Stimulated activated CD4-positive, alpha-beta T cell treated with anti-CD3 and anti-CD28 coated beads, Interleukin-4, amount 100 ng/mL, for 48 hours (primary cell): ENCODE results near the gene KIF3B.
"Not testable (repeated sequence)": the region's sequence is repeated elsewhere in the genome, so short reads cannot be mapped to it uniquely, and the experiment has no call there.

ENCODE experiments used
- DNase-seq, 2 donors: peaks; one replicate each; pipeline ENCODE4 v3.0.0-alpha.2; 2020; ENCODE audit warnings: low read depth in 2 of 2

The KIF3B gene

GRCh38 chr20:32329817-32330554 lies 52.5 kb downstream of the KIF3B start:
- no peak for DNase-seq

DNA sequence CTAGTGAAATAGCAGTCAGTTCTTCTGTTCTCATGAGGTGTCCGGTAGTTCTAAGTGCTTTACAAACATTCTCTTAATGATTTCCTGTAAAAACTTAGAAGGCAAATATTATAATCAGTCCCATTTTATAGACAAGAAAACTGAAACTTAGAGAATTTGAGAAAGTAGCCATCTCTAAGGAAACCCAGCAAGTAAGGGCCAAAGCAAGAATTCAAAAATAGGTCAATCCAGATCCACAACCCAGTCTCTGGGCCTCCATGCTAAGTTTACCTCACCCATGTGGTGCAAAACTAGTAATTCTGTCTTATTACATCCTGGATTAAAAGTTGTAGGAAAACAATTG lies 53.1 kb downstream of the KIF3B start:
- DNase-seq = no peak

GRCh38 chr20:32332614-32333013 lies 55.2 kb downstream of the KIF3B start:
- peak in 1 of 2 donors; percentile 4 for DNase-seq

DNA sequence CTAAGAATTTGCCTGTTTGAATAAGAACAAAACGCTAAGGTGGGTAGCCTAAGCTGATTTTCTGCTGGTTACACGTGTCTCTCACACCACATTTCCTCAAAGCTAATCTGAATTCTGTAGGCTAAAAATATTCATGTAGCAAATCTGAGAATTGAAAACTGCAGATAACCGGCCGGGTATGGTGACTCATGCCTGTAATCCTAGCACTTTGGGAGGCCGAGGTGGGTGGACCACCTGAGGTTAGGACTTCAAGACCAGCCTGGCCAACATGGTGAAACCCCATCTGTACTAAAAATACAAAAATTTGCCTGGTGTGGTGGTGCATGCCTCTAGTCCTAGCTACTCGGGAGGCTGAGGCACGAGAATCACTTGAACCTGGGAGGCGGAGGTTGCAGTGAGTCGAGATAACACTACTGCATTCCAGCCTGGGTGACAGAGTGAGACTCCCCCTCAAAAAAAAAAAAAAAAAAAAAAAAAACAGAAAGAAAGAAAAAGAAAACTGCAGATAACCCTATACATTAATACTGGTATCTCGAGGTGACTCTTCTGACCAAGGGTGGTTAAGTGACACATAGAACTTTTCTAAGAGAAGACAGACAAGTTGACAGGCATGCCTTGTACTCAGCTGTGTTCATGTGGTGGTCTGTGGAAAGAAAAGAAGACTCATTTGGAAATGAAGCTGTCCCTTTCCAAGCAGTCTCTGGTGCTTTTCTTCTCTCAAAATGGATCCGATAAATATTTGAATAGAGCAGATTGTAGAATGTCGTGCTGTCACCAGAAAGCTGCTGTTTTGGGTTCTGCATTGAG lies 55.9 kb downstream of the KIF3B start:
- DNase-seq = peak; percentile 15 to 54

DNA sequence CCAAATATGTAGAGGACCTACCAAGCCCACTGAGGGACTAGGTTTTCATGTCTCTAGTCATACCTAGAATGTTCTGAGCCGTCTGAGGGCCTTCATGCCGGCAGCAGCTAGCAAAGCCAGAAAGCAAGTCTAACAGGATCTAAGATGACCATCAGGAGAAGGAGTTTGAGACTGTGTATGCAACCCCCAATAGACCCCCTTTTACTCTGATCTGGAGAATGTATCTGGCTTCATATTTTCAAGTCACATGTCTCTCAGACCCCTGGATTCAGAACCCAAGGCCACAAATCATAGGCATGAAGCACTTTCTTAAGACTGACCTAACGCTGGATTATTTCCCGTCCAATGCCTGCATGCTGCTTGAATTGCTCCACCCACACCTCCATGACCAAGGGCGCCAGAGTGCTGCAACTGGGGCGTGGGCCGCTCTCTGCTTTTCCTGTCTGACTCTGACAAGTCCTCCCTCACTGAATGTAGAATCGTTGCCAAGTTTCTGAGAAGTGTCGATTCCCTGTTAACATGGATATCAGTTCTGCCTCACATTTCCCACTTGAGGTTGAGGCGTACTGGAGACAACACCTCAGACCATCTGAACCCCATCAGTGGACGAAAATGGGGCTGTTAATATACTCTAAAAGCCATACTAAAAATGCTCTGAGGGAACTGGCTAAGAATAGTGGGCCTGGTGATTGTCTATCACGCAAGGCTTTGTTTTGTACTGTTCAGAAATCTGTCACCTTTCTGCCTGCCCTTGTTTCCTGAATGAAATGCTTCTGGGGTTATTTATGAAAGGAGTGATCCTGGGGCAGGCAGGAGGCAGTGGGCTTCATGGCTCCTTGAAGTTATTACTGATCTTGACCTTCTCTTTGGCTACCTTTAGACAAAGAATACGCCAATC lies 56.8 kb downstream of the KIF3B start:
- DNase-seq = peak; percentile 32 to 54

GRCh38 chr20:32336918-32337347 lies 59.5 kb downstream of the KIF3B start:
- no peak for DNase-seq

DNA sequence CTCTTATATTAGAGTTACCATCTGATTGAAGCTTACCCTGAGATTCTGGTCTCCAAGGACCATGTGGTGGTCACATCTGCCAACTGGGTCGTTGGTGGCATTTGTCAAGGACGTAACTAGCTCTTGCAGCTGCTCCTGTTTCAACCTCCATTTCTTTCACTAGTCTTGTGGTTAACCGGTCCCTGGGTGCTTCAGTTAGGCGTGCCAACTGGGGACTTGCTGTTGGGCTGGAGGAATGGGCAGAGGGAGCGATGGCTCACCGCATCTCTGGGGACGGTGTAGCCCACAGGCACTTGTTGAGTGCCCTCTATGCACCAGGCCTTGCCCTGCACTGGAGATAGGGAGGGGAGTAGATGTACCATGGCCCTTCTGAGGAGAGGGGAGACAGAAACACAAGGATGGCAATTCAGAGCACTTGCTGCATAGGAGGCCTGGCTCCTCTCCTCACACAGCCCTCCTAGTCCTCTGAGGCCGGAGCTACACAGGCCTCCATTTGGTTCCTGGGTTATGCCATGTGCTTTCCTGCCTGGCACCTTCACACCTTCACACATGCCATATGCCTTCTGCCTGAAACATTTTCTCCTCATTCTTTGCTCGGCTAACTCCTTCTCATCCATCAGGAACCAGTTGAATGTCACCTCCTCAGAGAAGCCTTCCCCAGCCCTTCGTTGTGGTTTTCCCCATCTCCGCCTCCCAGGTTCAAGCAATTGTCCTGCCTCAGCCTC lies 60.6 kb downstream of the KIF3B start:
- no peak for DNase-seq

- DNase-seq = no peak
Observed at GRCh38 chr20:32338665-32339064, 61.2 kb downstream of the KIF3B start.

- no peak for DNase-seq
Observed at GRCh38 chr20:32339116-32339515, 61.7 kb downstream of the KIF3B start.

DNA sequence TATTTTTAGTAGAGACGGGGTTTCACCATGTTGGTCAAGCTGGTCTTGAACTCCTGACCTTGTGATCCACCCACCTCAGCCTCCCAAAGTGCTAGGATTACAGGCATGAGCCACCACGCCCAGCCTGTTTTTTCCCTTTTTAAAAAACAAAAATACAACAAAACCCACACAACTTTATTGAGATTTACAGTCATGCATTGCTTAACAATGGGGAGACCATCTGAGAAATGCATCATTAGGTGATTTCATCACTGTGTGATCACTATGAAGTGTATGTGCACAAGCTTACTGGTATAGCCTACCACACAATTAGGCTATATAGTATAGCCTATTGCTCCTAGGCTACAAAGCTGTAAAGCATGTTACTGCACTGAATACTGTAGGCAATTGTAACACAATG lies 63.6 kb downstream of the KIF3B start:
- not testable (repeated sequence) for DNase-seq

DNA sequence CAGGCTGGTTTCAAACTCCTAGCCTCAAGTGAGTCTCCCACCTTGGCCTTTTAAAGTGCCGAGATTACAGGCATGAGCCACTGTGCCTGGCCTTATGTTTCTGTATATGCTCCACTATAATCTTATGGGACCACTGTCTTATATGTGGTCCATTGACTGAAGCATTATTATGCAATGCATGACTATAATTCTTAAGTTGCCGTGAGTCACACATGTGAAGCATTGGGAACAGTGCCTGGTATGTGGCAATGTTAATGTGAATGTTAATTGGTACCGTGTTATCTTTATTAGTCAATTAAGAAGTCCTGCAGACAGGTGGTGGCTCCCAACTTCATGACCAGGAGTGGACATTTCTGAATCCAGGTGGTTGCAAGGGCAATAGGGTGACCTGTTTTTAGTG lies 66.0 kb downstream of the KIF3B start:
- no peak for DNase-seq

DNA sequence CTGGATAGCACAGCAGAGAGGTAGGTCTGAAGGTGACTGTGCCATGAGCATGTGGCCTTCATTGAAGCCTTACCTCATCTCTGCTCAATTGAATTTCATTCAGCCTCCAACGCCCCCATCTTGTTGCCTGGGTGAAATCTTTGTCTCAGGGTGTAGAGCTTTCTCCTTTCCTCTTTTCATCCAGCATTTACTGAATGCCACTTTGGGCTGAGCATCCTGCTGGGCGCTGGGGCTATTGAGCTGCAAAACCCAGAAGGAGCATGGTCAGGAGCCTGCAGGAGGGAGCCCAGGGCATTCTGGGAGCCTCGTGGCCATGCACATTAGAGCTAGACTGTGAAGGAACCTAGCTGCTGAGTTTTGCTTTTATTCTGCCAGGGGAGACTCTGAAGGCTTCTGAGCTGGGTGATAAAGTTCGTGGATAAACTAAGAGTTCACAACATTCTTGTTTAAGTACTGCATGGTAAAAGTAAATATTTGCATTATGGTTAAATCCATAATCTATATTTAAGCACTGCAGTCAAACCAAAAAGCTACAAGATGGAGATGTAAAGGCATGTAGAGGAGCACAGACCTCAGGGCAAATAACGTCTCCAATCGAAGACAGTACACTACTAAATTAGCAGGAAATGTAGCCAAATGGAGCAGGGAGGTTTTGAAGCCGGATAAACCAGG lies 67.5 kb downstream of the KIF3B start:
- DNase-seq = no peak

DNA sequence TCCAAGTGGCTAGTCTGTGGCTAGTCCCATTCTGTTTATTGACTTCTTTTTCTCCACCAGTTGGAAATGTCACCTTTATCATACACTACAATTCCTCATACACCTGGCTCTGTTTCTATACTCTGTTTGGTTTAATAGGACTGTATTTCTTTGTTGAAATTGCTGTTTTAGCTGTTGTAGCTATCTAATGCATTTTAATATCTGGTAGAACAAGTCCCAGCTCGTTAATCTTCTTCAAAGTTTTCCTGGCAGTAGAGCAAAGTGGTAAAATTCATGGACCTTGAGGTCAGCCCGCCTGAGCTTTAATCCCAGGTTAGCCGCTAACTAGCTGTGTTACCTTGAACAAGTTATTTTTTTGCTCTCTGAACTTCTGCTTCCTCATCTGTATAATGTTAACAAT lies 70.8 kb downstream of the KIF3B start:
- no peak for DNase-seq

- DNase-seq = no peak
Observed at GRCh38 chr20:32350421-32350820, 73.0 kb downstream of the KIF3B start.

GRCh38 chr20:32352121-32352720 lies 74.8 kb downstream of the KIF3B start:
- no peak for DNase-seq

GRCh38 chr20:32353848-32354496 lies 76.5 kb downstream of the KIF3B start:
- DNase-seq = no peak

DNA sequence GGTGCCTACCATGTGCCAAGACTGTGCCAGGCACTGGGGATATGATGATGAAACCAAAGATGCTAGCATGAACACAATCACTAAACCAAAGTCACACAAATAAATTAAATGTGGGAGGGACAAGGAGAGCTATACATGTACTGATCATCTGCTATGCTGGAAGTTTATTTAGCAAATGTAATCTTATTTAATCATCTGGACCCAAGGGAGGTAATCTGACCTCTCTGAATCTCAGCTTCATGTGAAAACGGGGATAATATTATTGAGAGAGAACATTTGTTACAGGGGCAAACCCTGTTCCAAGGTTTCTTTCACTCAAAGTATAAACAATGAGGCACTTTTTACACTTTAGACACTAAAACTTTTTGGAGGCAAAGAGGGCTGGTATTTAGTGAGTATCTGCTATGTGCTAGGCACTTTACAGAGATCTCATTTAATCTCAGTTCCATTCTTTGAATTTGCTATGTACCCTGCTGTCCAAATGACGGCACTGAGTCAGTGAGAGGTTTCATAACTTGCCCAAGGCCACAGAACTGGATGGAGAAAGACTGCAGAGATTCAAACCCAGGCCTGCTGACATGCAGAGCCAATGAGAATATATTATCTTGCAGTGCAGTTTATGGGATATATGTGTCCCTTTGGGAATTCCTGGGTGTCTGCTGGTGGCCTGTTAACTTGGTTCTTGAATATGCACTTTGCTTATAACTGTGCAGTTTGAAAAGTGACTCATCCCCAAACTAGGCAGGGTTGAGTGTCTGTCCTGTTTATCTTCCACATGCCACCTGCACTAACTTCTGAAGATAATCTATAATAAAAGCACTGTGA lies 77.4 kb downstream of the KIF3B start:
- no peak for DNase-seq

DNA sequence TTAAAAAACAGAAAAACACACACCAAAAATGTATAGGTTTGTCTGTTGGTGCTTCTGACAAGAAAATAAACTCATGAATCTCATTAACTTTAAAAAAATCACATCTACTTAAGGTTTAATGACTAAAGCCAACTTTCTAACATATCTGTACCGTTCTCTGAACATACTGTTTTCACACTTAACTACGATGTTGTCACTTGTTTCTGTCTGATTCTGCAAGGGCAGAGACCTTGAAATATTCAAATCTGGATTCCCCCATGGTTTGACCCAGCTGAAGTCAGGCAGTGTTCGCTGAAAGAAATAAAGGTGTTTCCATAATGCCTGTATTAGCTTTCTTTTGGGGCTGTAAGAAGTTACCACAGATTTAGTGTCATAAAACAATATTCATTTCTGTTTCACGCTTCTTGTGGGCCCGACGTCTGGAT lies 78.0 kb downstream of the KIF3B start:
- DNase-seq = no peak
